DMS114 treated with DMSO at 0.1 percent for 48 hours (cell line): Measurements from ENCODE around the gene NOCT.
"Not testable (repeated sequence)": the region's sequence is repeated elsewhere in the genome, so short reads cannot be mapped to it uniquely, and the experiment has no call there.

ENCODE experiments used
- DNase-seq: peaks from one replicate; lab custom pipeline; 2025; ENCODE audit not compliant: unreplicated experiment; lab: John Stamatoyannopoulos, UW

Gene NOCT, protein sequence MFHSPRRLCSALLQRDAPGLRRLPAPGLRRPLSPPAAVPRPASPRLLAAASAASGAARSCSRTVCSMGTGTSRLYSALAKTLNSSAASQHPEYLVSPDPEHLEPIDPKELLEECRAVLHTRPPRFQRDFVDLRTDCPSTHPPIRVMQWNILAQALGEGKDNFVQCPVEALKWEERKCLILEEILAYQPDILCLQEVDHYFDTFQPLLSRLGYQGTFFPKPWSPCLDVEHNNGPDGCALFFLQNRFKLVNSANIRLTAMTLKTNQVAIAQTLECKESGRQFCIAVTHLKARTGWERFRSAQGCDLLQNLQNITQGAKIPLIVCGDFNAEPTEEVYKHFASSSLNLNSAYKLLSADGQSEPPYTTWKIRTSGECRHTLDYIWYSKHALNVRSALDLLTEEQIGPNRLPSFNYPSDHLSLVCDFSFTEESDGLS

GRCh38 chr4:139015269-139015947, at the start of gene NOCT:
TSS of gene NOCT (plus strand) at chr4:139015781. CDS start at chr4:139015982, 201 bp downstream.
- DNase-seq: peak; percentile 64

DNA sequence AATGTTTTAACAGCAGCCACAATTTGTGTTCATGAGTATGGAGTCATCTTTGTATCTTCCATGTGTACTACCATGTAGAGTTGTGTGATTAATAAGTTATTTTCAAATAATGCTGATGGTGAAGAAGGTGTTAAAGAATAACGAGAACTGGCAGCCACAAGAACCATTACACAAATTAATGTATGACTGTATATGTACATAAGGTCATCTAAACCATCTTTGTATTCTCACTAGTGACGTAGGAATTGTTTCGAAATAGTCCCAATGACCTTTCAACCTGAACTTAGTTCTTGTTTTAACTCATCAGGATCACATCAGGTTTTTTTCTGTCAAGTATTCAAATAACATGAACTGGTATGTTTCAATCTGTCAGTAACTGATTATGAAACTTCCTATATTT, 48.3 kb upstream of the NOCT start:
- no peak for DNase-seq

DNA sequence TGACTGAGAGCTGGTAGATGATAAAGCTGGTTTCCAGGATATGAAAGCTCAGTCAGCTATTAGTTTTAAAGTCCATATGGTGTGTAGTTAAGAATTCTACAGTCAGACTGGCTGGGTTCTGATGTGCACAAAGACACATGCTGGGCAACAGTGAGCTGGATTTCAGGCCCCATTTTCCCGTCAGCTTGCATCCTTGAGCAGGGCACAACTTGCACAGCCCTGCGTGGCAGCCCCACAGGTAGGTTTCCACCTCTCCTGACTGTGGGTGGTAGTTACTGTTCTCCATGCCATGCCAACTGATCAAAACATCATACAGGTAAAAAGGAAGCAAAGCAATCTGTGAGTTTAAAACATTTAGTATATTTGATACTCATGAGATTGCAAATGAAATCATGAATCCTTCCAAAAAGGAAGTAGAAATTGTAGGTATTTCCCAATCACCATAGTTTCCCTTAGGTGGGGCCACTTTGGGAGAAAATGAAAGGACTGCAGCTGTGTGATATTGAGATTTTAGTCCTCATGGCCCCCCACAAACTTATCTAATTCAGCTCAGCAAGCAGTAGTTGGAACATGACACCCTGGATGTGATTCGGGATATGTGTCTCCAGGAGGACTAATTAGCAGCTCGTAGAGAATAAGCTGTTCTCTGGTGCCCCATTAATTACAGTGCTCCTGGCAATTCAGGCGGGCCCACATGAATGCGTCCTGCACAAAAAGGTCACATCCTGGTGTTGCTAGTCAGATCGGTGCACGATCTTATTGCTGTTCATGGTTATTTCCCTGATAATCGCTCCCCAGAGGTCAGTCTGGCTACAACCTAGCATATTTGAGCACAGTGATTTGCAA, 42.4 kb upstream of the NOCT start:
- no peak for DNase-seq

DNA sequence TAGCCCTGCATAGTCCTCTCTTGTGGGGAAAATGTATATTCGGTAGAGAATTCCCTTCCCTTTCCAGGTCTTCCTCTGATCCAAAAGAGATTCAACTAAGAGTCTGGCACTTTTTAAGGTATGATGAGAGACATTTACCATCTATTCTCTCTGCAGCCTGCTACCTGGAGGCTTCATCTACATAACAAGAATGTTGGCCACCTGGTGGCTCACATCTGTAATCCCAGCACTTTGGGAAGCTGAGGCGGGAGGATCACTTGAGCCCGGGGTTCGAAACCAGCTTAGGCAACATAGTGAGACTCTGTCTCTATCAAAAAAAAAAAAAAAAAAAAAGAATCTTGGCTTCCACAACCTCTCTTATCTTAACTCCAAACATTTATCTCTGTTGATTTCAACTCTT, 40.4 kb upstream of the NOCT start:
- DNase-seq: no peak

- DNase-seq: no peak
These were observed 39.1 kb upstream of the NOCT start for GRCh38 chr4:138976526-138976925.

DNA sequence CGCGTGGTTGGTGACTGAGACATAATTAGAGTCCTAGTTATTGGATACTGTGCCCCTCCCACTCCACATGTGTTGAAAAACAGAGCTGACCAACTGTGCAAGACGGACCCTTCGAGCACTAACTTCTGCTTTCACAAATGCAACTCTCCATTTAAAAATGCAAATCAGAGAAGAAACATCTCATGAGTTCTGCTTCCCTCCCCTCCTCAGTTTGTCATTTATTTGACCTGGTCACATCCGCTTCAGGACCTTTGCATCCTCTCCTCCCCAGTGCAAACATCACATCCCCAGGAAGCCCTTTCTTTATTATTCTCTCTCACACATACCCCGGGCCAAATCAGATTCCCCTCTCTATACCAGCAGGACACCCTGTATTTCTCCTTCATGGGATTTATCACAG, 38.1 kb upstream of the NOCT start:
- DNase-seq: no peak

GRCh38 chr4:138978028-138978585, 37.5 kb upstream of the NOCT start:
- no peak for DNase-seq

DNA sequence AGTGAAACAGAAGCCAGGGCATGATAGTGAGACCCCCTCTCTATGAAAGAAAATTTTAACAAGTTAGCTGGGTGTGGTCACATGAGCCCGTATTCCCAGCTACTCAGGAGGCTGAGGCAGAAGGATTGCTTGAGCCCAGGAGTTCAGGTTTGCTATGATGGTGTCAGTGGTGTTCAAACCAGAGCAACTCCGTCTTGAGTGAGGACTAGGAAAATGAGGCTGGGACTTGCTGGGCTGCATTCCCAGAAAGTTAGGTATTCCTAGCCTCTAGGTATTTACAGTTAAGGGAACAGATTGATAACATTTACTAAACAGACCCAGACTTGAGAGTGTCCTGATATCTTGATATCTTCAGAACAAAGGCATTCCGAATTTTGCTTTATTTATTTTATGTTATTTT, 37.0 kb upstream of the NOCT start:
- no peak for DNase-seq

DNA sequence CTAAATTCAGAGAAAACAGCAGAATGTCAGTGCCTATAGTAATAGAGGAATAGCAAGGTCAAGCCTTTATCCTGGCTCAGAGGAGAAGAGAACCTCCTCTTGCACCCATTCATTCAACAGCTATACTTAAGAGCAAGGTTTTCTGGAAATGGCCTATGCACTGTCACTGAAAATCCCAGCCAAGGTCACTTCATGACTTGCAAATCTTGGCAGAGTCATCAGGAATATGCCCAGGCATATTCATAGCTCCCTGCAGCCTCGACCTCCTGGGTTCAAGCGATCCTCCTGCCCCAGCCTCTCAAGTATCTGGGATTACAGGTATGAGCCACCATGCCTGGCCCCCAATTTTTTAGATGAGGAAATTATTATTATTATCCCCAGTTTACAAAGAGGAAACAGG, 35.8 kb upstream of the NOCT start:
- no peak for DNase-seq

- DNase-seq: peak; percentile 5
These were observed 33.6 kb upstream of the NOCT start for GRCh38 chr4:138981930-138982390.

DNA sequence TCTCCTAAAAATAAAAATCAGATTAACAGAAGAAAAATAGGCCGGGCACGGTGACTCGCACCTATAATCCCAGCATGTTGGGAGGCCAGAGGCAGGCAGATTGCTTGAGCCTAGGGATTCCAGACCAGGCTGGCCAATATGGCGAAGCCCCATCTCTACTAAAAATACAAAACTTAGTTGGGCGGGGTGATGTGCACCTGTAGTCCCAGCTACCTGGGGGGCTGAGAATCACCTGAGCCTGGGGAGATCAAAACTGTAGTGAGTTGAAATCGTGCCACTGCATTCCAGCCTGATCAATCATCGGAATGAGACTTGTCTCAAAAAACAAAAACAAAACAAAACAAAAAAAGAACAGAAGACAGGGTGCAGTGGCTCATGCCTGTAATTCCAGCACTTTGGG, 32.8 kb upstream of the NOCT start:
- DNase-seq: no peak

DNA sequence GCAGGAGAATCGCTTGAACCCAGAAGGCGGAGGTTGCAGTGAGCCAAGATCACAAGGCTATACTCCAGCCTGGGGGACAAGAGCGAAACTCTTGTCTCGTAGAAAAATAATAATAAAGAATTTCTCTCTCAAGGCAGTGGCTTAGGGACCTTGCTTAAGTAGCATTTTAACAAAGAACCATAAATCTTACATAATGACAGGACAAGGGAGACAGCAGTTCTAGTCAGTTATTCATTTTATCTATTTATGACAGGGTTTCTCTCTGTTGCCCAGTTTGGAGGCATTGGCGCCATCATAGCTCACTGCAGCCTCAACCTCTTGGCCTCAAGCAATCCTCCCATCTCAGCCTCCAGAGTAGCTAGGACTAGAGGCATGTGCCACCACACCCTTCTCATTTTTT, 31.9 kb upstream of the NOCT start:
- DNase-seq: no peak

- DNase-seq: no peak
These were observed 30.9 kb upstream of the NOCT start for GRCh38 chr4:138984647-138985046.

DNA sequence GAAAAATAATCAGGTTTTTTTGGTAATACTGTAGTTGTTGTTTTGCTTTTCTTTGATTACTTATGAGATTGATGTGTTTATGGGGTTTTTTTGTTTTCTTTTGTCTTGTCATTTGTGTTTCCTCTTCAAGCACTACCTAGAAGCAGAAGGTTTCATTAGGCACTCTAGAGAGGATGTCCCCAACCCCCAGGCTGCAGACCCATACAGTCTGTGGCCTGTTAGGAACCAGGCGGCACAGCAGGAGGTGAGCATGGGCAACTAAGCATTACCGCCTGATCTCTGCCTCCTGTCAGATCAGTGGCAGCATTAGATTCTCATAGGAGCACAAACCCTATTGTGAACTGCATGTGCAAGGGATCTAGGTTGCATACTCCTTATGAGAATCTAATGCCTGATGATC, 22.9 kb upstream of the NOCT start:
- DNase-seq: no peak

DNA sequence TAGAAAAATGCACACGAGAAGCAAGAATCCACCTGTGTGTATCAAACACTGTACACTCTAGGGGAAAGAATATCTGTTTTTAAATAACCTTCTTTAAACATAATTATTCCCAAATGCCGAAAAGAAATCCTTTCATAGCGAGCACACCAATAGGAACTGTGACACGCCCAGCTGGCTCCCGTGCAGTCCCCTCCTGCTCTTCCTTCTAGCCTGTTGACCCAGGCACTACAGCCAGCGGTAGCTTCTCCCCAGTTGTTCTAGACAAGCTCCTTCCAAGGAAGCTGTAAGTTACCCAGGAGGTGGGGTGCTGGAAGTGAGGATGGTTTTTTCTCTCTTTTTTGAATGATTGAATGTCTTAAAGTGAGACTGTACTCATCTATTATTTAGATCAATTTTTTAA, 19.5 kb upstream of the NOCT start:
- no peak for DNase-seq

GRCh38 chr4:138999666-139000065, 15.9 kb upstream of the NOCT start:
- DNase-seq: no peak

DNA sequence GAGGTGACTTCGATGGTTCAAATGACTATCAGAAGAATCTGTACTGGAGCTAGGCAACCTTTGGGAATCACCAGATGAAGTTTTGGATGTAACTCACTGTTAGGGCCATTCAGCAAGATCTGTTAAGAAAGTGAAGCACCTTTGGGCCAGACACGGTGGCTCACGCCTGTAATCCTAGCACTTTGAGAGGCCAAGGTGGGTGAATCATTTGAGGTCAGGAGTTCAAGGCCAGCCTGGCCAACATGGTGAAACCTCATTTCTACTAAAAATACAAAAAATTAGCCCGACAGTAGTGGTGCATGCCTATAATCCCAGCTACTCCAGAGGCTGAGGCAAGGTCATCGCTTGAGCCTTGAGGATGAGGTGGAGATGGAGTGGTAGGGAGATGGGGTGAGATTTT, 15.4 kb upstream of the NOCT start:
- not testable (repeated sequence) for DNase-seq

- not testable (repeated sequence) for DNase-seq
These were observed 14.2 kb upstream of the NOCT start for GRCh38 chr4:139001430-139001829.

DNA sequence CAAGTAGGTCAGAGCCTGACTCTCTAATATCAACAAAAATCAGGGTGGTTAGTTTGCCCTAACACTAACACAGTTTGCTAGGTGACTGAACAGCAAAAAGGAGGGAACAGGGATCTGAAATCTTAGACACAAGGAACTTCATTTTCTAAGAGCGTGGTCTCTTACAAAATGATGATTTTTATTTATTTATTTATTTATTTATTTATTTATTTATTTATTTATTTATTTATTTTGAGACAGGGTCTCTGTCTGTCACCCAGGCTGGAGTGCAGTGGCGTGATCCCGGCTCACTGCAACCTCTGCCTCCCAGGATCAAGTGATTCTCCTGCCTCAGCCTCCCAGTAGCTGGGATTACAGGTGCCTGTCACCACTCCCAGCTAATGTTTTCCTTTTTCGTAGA, 11.9 kb upstream of the NOCT start:
- not testable (repeated sequence) for DNase-seq

DNA sequence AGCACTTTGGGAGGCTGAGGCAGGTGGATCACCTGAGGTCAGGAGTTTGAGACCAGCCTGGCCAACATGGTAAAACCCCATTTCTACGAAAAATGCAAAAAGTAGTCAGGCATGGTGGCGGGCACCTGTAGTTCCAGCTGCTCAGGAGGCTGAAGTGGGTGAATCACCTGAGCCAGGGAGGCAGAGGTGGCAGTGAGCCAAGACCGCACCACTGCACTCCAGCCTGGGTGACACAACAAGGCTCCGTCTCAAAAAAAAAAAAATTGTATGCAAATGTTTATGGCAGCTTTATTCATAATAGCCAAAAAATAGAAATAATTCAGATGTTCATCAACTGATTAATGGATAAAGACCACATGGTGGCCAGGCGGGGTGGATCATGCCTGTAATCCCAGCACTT, 9.8 kb upstream of the NOCT start:
- DNase-seq: no peak

DNA sequence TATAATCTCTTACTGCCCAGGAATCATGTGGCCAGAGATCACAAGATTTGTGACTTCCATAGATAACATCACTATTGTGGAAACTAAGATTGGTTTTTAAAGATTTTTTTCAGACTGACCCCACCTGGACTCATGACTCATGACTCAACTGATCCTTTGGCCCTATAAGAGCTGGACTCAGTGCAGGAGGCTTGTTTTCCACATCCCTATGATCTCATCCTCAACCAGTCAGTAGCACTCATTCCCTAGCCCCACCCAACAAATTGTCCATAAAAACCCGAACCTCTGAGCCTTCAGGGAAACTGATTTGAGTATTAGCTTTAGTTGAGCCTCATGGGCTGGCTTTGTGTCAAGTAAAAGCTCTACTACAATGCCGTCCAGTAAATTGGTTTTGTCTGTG, 7.9 kb upstream of the NOCT start:
- no peak for DNase-seq
